Measurements from ENCODE around the gene AP5Z1. TPM values are rescaled to one million over a fixed set of nuclear protein-coding genes. Genes with fewer than 3 reads are reported as not detected.

AP5Z1 gene
- total RNA-seq (2014; rRNA removed; shearing (Covaris generic)): 74.5 and 81.3 TPM in 2 replicates

GRCh38 chr7:4775250-4775847, at the start of gene AP5Z1:
Gene AP5Z1 (plus strand): TSS chr7:4775623. CDS start chr7:4775716, 93 bp downstream.
- DNase-seq (ENCODE audit: low spot score): peak; percentile 96

- DNase-seq (ENCODE audit: low spot score): no peak
These were observed 49.5 kb upstream of the AP5Z1 start for GRCh38 chr7:4725850-4726450.

DNA sequence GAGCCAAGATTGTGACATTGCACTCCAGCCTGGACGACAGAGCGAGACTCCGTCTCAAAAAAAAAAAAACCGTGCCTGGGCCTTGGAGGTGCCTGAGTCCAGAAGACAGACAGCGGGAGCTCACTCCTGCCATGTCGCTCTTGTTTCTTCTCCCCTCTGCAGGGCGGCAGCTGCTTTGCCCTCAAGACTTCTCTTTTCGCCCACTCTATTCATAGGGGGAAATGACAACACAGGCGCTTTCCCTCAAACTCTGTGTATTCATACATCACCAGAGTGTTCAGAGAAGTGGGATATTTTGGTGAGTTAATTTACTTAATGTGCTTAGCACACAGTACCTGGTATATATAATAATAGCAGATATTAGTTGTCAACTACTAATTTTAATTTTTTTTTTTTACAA, 48.9 kb upstream of the AP5Z1 start:
- no peak for DNase-seq (ENCODE audit: low spot score)

DNA sequence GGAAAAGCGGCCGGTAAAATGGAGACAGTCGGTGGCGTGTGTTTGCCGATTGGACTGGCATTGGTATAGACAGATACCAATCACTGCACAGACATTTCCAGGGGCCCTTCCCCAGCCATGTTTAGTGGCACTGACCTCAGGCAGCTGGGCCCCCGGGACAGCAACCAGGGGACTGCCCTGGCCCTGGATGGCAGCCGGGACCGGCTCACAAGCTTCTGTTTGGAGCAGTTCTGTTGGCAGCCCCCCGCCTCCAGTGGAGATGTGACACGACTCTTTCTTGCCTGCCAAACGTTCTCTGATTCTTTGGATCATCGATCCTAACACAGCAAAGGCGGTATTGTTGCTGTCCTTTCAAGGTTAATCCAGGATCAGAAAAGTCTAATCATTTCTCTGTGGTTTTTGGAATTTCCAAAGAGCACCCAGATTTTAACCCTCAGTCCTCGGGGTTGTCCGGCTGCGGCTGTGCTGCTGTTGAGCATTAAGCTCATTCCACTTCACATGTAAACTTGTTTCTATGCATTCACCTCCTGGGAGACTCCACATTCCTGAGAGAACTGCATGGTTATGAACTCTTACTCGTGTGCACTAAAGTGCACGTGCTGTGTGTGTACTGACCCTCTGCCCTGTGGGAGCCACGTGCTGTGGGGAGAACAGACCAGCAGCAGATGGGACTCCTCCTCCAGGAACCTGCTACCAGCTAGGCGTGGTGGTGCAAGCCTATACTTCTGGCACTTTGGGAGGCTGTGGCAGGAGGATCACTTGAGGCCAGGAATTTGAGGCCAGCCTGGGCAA, 47.3 kb upstream of the AP5Z1 start:
- no peak for DNase-seq (ENCODE audit: low spot score)

GRCh38 chr7:4729266-4729665, 46.2 kb upstream of the AP5Z1 start:
- DNase-seq (ENCODE audit: low spot score): no peak

DNA sequence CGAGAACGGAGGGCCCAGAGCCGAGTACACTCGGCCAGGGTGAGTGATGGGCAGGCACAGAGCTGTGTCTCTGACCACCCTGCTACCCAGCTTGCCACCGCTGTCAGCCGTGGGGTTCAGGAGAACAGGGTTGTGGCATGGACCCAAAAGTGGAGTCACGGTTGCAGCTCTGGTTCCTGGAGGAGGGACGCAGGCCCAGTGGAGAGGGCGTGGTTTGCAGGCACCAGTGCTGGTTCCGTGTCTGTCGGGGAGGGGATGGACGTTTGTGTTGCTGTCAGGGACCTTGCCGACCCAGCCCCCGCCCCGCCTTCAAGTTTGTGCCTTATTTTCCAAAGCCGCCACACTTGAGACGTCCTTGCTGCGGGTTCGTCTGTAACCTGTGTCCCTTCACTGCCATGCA, 45.1 kb upstream of the AP5Z1 start:
- no peak for DNase-seq (ENCODE audit: low spot score)

DNA sequence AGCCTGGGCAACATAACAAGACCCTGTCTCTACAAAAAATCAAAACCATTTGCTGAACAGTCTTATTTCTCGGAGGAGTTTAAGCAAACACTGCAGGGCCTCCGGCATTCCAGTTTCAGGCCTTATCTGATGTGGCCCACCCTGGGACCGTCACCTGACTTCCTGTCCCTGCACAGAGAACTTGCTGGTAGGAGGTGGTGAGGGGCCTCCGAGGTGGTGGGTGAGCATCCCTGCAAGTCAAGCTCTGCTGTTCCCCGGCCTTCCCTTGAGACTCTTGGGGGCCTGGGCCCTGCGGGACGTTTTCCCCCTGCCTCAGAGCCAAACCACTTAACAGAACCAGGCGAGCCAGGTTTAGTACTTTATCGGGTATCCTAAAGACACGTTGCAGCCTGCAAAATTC, 44.5 kb upstream of the AP5Z1 start:
- DNase-seq (ENCODE audit: low spot score): no peak

GRCh38 chr7:4731803-4732202, 43.6 kb upstream of the AP5Z1 start:
- DNase-seq (ENCODE audit: low spot score): no peak

DNA sequence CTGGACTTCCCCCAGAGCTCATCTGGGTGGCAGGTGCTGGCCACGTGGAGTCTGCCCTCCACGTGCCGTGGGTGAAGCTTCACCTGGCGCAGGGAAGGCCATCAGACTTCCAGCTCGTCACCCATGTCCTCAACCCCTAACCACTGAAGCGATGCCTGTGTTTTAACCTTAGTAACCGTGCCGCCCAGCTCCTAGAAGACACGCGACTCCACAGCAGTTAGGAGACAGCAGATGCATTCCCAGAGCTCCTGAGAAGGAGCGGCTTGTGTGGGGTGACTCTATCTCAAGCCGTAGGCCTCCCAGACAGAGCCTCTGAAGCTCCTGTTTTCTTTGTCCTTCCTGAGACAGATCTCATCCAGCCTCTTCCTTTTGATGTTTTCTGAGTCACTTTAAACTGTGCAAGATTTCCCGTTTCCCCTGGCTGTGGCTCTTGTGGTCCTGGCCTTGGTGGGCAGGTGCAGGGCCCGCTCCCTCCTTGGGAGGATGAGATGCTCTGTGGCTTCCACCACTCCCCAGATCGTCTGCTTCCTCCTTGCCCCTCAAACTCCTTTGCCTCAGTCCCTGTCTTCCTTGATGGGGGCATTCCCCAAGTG, 41.4 kb upstream of the AP5Z1 start:
- no peak for DNase-seq (ENCODE audit: low spot score)

GRCh38 chr7:4734587-4735345, 40.7 kb upstream of the AP5Z1 start:
- no peak for DNase-seq (ENCODE audit: low spot score)

- DNase-seq (ENCODE audit: low spot score): no peak
These were observed 38.1 kb upstream of the AP5Z1 start for GRCh38 chr7:4737300-4737699.

GRCh38 chr7:4738711-4739527, 36.5 kb upstream of the AP5Z1 start:
- peak; percentile 28 for DNase-seq (ENCODE audit: low spot score)

- DNase-seq (ENCODE audit: low spot score): no peak
These were observed 35.9 kb upstream of the AP5Z1 start for GRCh38 chr7:4739528-4739992.

- no peak for DNase-seq (ENCODE audit: low spot score)
These were observed 34.6 kb upstream of the AP5Z1 start for GRCh38 chr7:4740796-4741195.

DNA sequence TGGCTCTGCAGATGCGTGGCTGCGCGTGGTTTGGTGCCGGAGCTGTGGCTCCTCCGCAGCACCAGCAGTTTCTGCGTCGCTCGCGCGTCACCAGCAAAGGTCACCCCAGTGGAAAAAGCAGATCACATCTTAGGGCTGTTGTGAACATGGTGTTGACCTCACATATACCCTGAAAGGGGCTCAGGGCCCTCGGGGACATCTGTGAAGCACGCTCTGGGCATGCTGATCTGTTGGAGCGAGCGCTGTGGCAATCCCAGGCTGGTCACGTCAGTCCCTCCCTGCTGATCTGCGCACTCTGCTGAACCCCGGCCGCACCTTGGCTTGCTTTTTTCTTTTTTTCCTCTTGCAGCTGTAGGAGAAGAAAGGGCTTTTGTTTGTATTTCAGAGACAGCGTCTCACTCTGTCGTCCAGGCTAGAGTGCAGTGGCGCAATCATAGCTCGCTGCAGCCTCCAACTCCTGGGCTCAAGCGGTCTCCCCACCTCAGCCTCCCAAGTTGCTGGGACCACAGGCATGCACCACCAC, 33.3 kb upstream of the AP5Z1 start:
- DNase-seq (ENCODE audit: low spot score): no peak

GRCh38 chr7:4742852-4743251, 32.6 kb upstream of the AP5Z1 start:
- DNase-seq (ENCODE audit: low spot score): no peak

GRCh38 chr7:4744391-4745264, 30.8 kb upstream of the AP5Z1 start:
- peak; percentile 99 for DNase-seq (ENCODE audit: low spot score)

DNA sequence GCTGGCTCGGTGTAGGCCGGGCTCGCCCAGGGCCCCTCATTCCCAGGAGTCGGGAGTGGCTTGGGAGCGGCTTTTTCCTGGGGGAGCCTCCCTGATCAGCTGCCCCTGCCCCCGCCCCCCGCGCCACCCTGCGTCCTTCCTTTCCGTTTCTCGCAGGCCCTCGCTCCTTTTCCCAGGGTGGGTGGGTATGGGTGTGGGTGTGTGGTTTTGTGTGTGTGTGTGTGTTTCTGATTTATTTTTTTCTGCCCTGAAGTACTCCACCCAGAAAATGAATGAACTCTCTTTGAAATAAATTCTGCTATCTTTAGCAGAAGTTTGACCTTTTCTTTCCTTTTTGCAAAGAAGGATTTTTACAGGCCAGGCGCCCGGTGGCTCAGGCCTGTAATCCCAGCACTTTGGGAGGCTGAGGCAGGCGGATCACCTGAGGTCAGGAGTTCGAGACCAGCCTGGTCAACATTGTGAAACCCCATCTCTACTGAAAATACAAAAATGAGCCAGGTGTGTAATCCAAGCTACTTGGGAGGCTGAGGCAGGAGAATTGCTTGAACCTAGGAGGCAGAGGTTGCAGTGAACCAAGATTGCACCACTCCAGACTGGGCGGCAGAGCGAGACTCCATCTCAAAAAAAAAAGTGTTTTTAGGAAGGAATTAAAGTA, 30.0 kb upstream of the AP5Z1 start:
- DNase-seq (ENCODE audit: low spot score): no peak
